Smooth muscle cell (in vitro differentiated cells): ENCODE results near the gene LSP1. TPM values are rescaled to one million over a fixed set of nuclear protein-coding genes. Genes with fewer than 3 reads are reported as not detected.

Source experiments
- DNase-seq: peaks from one replicate; lab custom pipeline; 2025; ENCODE audit not compliant: unreplicated experiment; lab: John Stamatoyannopoulos, UW
- H2AFZ ChIP-seq: fragments of 200-600 bp; sonication (generic); 2 replicates; pipeline ENCODE4 v1.6.0; 2016; ENCODE audit warnings: antibody characterized with exemption, low read depth, mild to moderate bottlenecking
- H3F3A ChIP-seq: fragments of 200-600 bp; sonication (generic); 2 replicates; pipeline ENCODE4 v1.6.0; 2017; ENCODE audit warnings: antibody characterized with exemption, low read depth
- H3K27ac ChIP-seq: fragments of 200-600 bp; sonication (generic); 2 replicates; pipeline ENCODE4 v1.5.1; 2016; ENCODE audit warnings: low read depth, mild to moderate bottlenecking
- H3K27me3 ChIP-seq: fragments of 200-600 bp; sonication (generic); 2 replicates; pipeline ENCODE4 v1.6.1; 2016; ENCODE audit warnings: low read depth, mild to moderate bottlenecking
- H3K36me3 ChIP-seq: fragments of 200-600 bp; sonication (generic); 2 replicates; pipeline ENCODE4 v1.5.1; 2016; ENCODE audit warnings: low read depth
- H3K4me1 ChIP-seq: fragments of 200-600 bp; sonication (generic); 2 replicates; pipeline ENCODE4 v1.5.1; 2016; ENCODE audit warnings: low read depth
- H3K4me2 ChIP-seq: fragments of 200-600 bp; sonication (generic); 2 replicates; pipeline ENCODE4 v1.6.0; 2016; ENCODE audit warnings: mild to moderate bottlenecking
- H3K4me3 ChIP-seq: fragments of 200-600 bp; sonication (generic); 2 replicates; pipeline ENCODE4 v1.5.1; 2016; ENCODE audit warnings: mild to moderate bottlenecking
- H3K79me2 ChIP-seq: fragments of 200-600 bp; sonication (generic); 2 replicates; pipeline ENCODE4 v1.6.0; 2016; ENCODE audit warnings: low read depth, mild to moderate bottlenecking
- H3K9ac ChIP-seq: fragments of 200-600 bp; sonication (generic); 2 replicates; pipeline ENCODE4 v1.6.0; 2016; ENCODE audit warnings: low read depth
- H3K9me3 ChIP-seq: fragments of 200-600 bp; sonication (generic); replicated peaks from 2 replicates; pipeline ENCODE4 v1.5.1; 2016; ENCODE audit warnings: low read depth
- H4K20me1 ChIP-seq: fragments of 200-600 bp; sonication (generic); 2 replicates; pipeline ENCODE4 v1.6.0; 2016; ENCODE audit warnings: low read depth
- CTCF ChIP-seq: fragments of 200-600 bp; sonication (generic); IDR thresholded peaks from 2 replicates; pipeline ENCODE4 v1.5.1; 2017; ENCODE audit warnings: borderline replicate concordance, mild to moderate bottlenecking, antibody characterized with exemption; ENCODE audit not compliant: insufficient read depth, poor library complexity, severe bottlenecking
- WGBS: methylation state at CpG from one replicate; pipeline ENCODE4 v1.1.7; 2016; ENCODE audit warnings: low lambda C conversion rate; 5-methylcytosine and 5-hydroxymethylcytosine counted together
- polyA plus RNA-seq: library from polyadenylated mRNA; unstranded; fragments of >200 nt; fragmentation: Nextera tagmentation; extraction: Ambion mirVana; gene quantifications from 2 replicates; pipeline ENCODE4 v1.2.1, GENCODE V29; 2016
- total RNA-seq: library from RNA; depleted of rRNA; stranded (reverse); fragments of >200 nt; gene quantifications from 2 replicates; pipeline ENCODE4 v1.2.3, GENCODE V29; 2014

The LSP1 gene
- total and polyA plus RNA-seq, 2 experiments from 2014 or later = 2.1 to 13.7 TPM

DNA sequence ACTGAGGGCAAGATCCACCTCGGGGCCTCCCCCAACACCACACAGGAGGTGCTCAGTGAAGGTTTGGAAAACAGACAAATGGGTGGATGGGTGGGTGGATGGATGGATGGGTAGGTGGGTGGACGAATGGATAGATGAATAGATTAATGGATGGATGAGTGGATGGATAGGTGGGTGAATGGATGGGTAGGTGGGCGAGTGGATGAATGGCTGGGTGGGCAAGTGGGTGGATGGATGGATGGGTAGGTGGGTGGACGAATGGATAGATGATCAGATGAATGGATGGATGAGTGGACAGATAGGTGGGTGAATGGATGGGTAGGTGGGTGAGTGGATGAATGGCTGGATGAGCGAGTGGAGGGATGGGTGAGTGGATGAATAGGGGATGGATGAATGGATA lies 39.7 kb downstream of the LSP1 start:
- Histone ChIP-seq H3K9ac (no peak overlapping the region), H3K36me3 (no peaks in the 10 kb centered on the region), H3K4me1 (no peaks in the 10 kb centered on the region), H3K4me3 (no peak overlapping the region), H3K27me3 (no peaks in the 10 kb centered on the region), H3K9me3 (no peaks in the 10 kb centered on the region), H3F3A (peaks cover 5% of the 10 kb centered on the region), H3K27ac (no peak overlapping the region), H3K79me2 (no peaks in the 10 kb centered on the region), H2AFZ (no peak overlapping the region), H3K4me2 (no peak overlapping the region), H4K20me1 (no peaks in the 10 kb centered on the region)
- TF ChIP-seq CTCF = no peak
- no peak for DNase-seq
- 93% methylated on average over 3 of the region's 5 CpGs for whole genome bisulfite sequencing

GRCh38 chr11:1893581-1894359 lies 40.9 kb downstream of the LSP1 start:
- H3K27ac ChIP-seq = no peak overlapping the region
- H3K79me2 ChIP-seq = no peaks in the 10 kb centered on the region
- no peak overlapping the region for H3K4me2 ChIP-seq
- H2AFZ ChIP-seq = no peak overlapping the region
- whole genome bisulfite sequencing = 95% methylated on average over 3 of the region's 5 CpGs
- no peaks in the 10 kb centered on the region for H3K36me3 ChIP-seq
- no peaks in the 10 kb centered on the region for H4K20me1 ChIP-seq
- no peak for TF ChIP-seq CTCF
- no peaks in the 10 kb centered on the region for H3K9me3 ChIP-seq
- H3K9ac ChIP-seq = no peak overlapping the region
- H3K27me3 ChIP-seq = no peaks in the 10 kb centered on the region
- no peak for DNase-seq
- peaks cover 5% of the 10 kb centered on the region for H3F3A ChIP-seq
- H3K4me1 ChIP-seq = no peaks in the 10 kb centered on the region
- no peak overlapping the region for H3K4me3 ChIP-seq

- no peak for TF ChIP-seq CTCF
- Histone ChIP-seq H3K9ac (no peak overlapping the region), H3K27ac (no peak overlapping the region), H4K20me1 (no peaks in the 10 kb centered on the region), H3K4me1 (no peaks in the 10 kb centered on the region), H3K4me3 (no peak overlapping the region), H3F3A (peaks cover 5% of the 10 kb centered on the region), H3K79me2 (no peaks in the 10 kb centered on the region), H2AFZ (no peak overlapping the region), H3K9me3 (no peaks in the 10 kb centered on the region), H3K4me2 (no peak overlapping the region), H3K36me3 (no peaks in the 10 kb centered on the region), H3K27me3 (no peaks in the 10 kb centered on the region)
- no peak for DNase-seq
- 94% methylated on average over 11 of the region's 11 CpGs for WGBS
Observed at GRCh38 chr11:1894759-1895158, 41.9 kb downstream of the LSP1 start.

DNA sequence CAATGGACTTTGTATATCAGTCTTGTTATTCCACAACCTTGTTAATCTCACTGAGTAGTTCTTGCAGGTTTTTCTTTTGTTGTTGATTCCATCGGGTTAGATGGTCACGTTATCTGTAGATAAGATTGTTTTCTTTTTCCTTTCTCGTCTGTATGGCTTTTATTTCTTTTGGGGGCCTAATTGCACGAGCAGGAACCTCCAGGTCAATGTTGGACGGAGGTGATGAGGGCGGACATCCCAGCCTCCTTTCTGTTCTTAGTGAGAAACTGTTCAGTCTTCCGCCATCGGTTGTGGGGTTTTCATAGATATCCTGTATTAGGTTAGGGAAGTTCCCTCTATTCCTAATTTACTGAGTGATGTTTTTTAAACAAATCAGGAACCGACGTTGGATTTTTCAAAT lies 43.6 kb downstream of the LSP1 start:
- no peak for TF ChIP-seq CTCF
- H3K79me2 ChIP-seq = no peaks in the 10 kb centered on the region
- H3F3A ChIP-seq = peaks cover 5% of the 10 kb centered on the region
- H3K4me3 ChIP-seq = no peak overlapping the region
- H3K4me1 ChIP-seq = no peaks in the 10 kb centered on the region
- no peak overlapping the region for H3K9ac ChIP-seq
- no peaks in the 10 kb centered on the region for H3K27me3 ChIP-seq
- WGBS = 87% methylated on average over 10 of the region's 10 CpGs
- H3K9me3 ChIP-seq = no peaks in the 10 kb centered on the region
- H3K4me2 ChIP-seq = no peak overlapping the region
- no peaks in the 10 kb centered on the region for H4K20me1 ChIP-seq
- H3K27ac ChIP-seq = no peak overlapping the region
- H3K36me3 ChIP-seq = no peaks in the 10 kb centered on the region
- H2AFZ ChIP-seq = no peak overlapping the region
- DNase-seq = no peak
